ENCODE measurements around the gene CGRRF1. TPM values are rescaled to one million over a fixed set of nuclear protein-coding genes. Genes with fewer than 3 reads are reported as not detected.

The CGRRF1 gene
- total and polyA plus RNA-seq, 9 of the 15 experiments (the other 6 are each of a cell fraction or from before 2014, with no cell fraction given): 2.8 to 15.8 (median 4.6) TPM

GRCh38 chr14:54582334-54582733, 72.6 kb downstream of the CGRRF1 start:
- intact Hi-C loops (cut with micrococcal nuclease): no loop called here
- Histone ChIP-seq H3K79me2 (ENCODE audit: control insufficient read depth, insufficient read depth, low read length) (no peaks in the 10 kb centered on the region; the same call in 1 of the 3 replicates), H3K4me2 (ENCODE audit: insufficient read depth, low read length) (no peak overlapping the region), H3K9me1 (ENCODE audit: control insufficient read depth, insufficient read depth, low read length) (no peaks in the 10 kb centered on the region), H4K20me1 (replicated peaks; ENCODE audit: control insufficient read depth, insufficient read depth, low read length) (0 out of 2 replicates have a peak, but pooled peaks cover 3% of the 10 kb centered on the region), H3K4me3 (no peak overlapping the region), H2AFZ (ENCODE audit: low read depth, low read length) (no peak overlapping the region), H3K27ac (ENCODE audit: extremely low read depth, low read depth, low read length) (no peak overlapping the region), H3K9ac (ENCODE audit: insufficient read depth in 1 of 2, low read depth in 2 of 2, low read length in 2 of 2) (no peak overlapping the region), H3K36me3 (ENCODE audit: control insufficient read depth, insufficient read depth, low read length) (peaks cover 3% of the 10 kb centered on the region; the same call in 2 of the 3 replicates), H3K4me1 (replicated peaks in 1 of 2; ENCODE audit: control insufficient read depth in 2 of 2, insufficient read depth in 2 of 2, low read length in 2 of 2) (no peaks in the 10 kb centered on the region), H3K9me3 (replicated peaks; ENCODE audit: control insufficient read depth, insufficient read depth, low read depth, low read length) (no peaks in the 10 kb centered on the region), H3K27me3 (ENCODE audit: control insufficient read depth in 2 of 2, insufficient read depth in 2 of 2, low read length in 2 of 2) (no peaks in the 10 kb centered on the region)
- ChIA-PET CTCF (ENCODE audit: low intra/inter-chr PET ratio) (no interaction called here), POLR2A (interaction anchor here (0.7 to 1.7 kb wide), 4 partner anchors 9 to 65 kb away, joined by 4 to 6 read pairs (median 4); no protein-coding TSS in a partner anchor)
- 89% methylated on average over 7 of the region's 7 CpGs for WGBS (ENCODE audit: insufficient coverage, low coverage, missing lambda C conversion rate)
- TF ChIP-seq ZNF277 (CRISPR knock-in tag; IDR thresholded peaks at IDR 0.05; ENCODE audit: borderline replicate concordance) (no peak), NONO (IDR thresholded peaks at IDR 0.05; ENCODE audit: low read depth in 2 of 2, low read length in 1 of 2) (no peak)
- ATAC-seq (no peak), DNase-seq (ENCODE audit: extremely low read depth in 1 of 4, low spot score in 3 of 4) (no peak), FAIRE-seq (no peak)
- BruUV-seq (replicated peaks): no TSS peak
- in situ Hi-C loops (cut with MboI): no loop called here

DNA sequence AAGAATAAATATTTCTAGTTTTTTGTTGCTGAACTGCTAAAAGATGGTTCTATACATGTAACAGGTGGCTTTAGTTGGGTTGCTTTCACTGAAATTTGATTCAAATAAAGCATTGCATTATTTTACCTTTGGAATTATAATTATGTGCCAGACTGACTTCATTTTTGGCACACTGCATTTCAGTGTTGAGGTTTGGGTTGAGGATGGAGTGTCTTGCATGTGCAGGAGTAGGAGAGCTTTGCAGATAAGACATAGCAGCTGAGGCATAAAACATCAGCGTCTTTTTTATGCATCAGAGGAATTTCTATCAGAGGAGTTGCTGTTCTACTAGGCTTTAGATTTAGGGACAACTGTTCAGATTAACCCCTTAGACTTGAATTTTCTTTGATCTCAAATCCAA, 74.4 kb downstream of the CGRRF1 start:
- Histone ChIP-seq H3K4me3 (no peak overlapping the region), H3K79me2 (ENCODE audit: control insufficient read depth, insufficient read depth, low read length) (peaks cover 2% of the 10 kb centered on the region; the same call in 2 of the 3 replicates), H3K9ac (ENCODE audit: insufficient read depth in 1 of 2, low read depth in 2 of 2, low read length in 2 of 2) (no peak overlapping the region), H3K4me1 (replicated peaks in 1 of 2; ENCODE audit: control insufficient read depth in 2 of 2, insufficient read depth in 2 of 2, low read length in 2 of 2) (no peaks in the 10 kb centered on the region), H3K4me2 (ENCODE audit: insufficient read depth, low read length) (no peak overlapping the region), H3K27ac (ENCODE audit: extremely low read depth, low read depth, low read length) (no peak overlapping the region), H2AFZ (ENCODE audit: low read depth, low read length) (no peak overlapping the region), H3K9me3 (replicated peaks; ENCODE audit: control insufficient read depth, insufficient read depth, low read depth, low read length) (no peaks in the 10 kb centered on the region), H3K27me3 (ENCODE audit: control insufficient read depth in 2 of 2, insufficient read depth in 2 of 2, low read length in 2 of 2) (no peaks in the 10 kb centered on the region), H4K20me1 (replicated peaks; ENCODE audit: control insufficient read depth, insufficient read depth, low read length) (0 out of 2 replicates have a peak, but pooled peaks cover 3% of the 10 kb centered on the region), H3K36me3 (ENCODE audit: control insufficient read depth, insufficient read depth, low read length) (peaks cover 3% of the 10 kb centered on the region; the same call in 2 of the 3 replicates), H3K9me1 (ENCODE audit: control insufficient read depth, insufficient read depth, low read length) (no peaks in the 10 kb centered on the region)
- BruUV-seq (replicated peaks): no TSS peak
- ChIA-PET CTCF (ENCODE audit: low intra/inter-chr PET ratio) (no interaction called here), POLR2A (no interaction called here)
- ATAC-seq: no peak
- FAIRE-seq: no peak
- no peak for DNase-seq (ENCODE audit: extremely low read depth in 1 of 4, low spot score in 3 of 4)
- intact Hi-C loops (cut with micrococcal nuclease) (no loop called here), in situ Hi-C loops (cut with MboI) (no loop called here)
- 0% methylated on average over 1 of the region's 1 CpG for WGBS (ENCODE audit: insufficient coverage, low coverage, missing lambda C conversion rate)
- TF ChIP-seq CREB3 (tag; conservative IDR thresholded peaks at IDR 0.05; ENCODE audit: low read depth): no peak
- TF ChIP-seq MCM3 (IDR thresholded peaks at IDR 0.05): no peak
- no peak for TF ChIP-seq ZBTB12 (CRISPR knock-in tag; IDR thresholded peaks at IDR 0.05)
- TF ChIP-seq MEF2D (tag; conservative IDR thresholded peaks at IDR 0.05; ENCODE audit: low read depth): no peak
- TF ChIP-seq, protein P1, sequence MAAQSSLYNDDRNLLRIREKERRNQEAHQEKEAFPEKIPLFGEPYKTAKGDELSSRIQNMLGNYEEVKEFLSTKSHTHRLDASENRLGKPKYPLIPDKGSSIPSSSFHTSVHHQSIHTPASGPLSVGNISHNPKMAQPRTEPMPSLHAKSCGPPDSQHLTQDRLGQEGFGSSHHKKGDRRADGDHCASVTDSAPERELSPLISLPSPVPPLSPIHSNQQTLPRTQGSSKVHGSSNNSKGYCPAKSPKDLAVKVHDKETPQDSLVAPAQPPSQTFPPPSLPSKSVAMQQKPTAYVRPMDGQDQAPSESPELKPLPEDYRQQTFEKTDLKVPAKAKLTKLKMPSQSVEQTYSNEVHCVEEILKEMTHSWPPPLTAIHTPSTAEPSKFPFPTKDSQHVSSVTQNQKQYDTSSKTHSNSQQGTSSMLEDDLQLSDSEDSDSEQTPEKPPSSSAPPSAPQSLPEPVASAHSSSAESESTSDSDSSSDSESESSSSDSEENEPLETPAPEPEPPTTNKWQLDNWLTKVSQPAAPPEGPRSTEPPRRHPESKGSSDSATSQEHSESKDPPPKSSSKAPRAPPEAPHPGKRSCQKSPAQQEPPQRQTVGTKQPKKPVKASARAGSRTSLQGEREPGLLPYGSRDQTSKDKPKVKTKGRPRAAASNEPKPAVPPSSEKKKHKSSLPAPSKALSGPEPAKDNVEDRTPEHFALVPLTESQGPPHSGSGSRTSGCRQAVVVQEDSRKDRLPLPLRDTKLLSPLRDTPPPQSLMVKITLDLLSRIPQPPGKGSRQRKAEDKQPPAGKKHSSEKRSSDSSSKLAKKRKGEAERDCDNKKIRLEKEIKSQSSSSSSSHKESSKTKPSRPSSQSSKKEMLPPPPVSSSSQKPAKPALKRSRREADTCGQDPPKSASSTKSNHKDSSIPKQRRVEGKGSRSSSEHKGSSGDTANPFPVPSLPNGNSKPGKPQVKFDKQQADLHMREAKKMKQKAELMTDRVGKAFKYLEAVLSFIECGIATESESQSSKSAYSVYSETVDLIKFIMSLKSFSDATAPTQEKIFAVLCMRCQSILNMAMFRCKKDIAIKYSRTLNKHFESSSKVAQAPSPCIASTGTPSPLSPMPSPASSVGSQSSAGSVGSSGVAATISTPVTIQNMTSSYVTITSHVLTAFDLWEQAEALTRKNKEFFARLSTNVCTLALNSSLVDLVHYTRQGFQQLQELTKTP (IDR thresholded peaks at IDR 0.05; ENCODE audit: low read depth in 1 of 2, partially characterized antibody in 2 of 2): no peak

Measured in K562 (cell line).